ENCODE data around the gene MTRF1L.

The MTRF1L gene, protein sequence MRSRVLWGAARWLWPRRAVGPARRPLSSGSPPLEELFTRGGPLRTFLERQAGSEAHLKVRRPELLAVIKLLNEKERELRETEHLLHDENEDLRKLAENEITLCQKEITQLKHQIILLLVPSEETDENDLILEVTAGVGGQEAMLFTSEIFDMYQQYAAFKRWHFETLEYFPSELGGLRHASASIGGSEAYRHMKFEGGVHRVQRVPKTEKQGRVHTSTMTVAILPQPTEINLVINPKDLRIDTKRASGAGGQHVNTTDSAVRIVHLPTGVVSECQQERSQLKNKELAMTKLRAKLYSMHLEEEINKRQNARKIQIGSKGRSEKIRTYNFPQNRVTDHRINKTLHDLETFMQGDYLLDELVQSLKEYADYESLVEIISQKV
- 15.2 to 18.0 reads per million in 2 donors for total RNA-seq

DNA sequence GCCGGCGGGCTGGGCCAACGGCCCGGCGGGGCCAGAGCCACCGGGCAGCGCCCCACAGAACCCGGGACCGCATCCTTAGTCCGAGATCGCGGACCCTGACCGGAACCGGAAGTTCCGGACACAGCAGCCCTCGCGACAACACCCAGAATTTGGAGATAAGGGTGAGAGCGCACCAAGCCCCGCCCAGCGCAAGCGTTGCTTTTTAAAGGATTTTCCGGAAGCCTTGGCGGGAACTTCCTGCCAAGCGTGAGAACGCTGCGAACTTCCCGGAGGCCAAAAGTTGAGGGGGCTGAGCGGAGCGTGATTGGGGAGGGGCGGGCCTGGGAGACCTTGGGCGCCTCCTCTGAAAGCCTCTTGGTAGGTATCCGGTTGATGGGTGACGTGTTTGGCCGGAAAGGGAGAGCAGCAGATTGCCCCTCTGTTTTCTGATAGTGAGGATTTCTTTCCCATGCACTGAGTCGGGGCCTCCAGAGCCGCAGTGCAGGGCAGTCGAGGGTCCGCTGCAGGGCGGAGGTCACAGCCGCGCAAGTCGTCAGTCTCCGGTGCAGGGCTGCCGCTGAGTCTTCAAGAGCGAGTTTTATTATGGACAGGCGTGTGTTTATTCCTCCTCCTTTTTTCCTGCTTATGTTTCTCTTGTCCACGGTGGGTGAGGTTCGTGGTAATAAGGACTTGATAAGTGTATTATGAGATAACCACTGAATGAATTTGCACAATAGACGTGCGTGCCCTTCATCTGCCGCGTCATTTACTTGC is at the start of gene MTRF1L:
MTRF1L (minus strand) TSS at position 97 of the 753 bp plus-strand sequence; CDS start at position 73, 24 bp downstream.
- DNase-seq, result peak; percentile 54

DNA sequence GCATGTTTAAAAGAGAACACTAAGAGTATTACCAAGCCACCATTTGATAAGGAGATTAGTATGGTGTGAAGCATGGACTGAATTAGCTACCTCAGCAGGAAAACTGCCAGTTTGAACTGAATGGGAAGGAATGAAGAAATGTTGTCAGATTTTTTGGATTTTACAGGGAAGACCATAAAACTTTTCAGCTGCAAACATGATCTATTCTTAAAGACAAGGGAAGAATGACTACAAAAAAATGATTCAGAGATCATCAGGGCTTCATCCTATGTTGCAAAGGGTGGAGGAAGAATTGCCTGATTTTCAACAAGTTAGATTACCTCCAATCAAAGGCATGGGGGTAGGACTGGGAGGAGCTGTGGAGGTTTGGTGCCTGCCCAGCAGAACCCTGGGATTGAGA is 49.3 kb upstream of the MTRF1L start:
- no peak for DNase-seq

- no peak for DNase-seq
These were observed 46.1 kb upstream of the MTRF1L start for GRCh38 chr6:153048631-153049030.

DNA sequence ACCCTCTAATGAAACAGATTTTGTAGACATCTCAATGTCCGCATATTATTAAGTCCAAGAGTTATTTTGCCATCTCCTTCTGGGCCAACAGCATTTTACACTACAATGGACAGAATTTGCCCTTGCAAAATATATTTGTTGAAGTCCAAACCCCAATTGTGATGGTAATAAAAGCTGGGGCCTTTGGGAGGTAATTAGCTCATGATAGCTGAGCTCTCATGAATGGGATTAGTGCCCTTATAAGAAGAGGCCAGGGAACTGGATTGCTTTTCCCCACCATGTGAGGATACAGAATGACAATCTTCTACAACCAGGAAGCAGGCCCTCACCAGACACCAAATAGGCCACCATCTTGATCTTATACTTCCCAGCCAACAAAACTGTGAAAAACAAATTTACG is 44.9 kb upstream of the MTRF1L start:
- DNase-seq, result no peak

DNA sequence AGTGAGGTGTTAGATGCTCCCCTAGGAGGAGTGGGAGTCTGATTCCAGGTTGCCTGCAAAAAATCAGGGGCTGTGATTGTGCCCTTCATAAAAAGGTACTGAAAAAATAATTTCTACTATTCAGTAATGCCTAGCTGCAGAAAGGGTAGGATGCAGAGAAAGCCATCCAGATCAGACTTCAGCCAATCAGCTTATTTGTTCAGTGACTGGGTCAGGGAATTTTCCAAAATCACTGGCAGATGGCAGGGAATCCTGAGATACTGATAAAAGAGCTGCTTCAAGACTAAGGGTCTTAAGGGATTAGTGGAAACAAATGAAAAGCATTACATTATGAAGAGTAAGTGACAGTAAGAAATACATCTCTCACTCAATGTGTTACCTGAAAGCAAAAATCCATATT is 42.8 kb upstream of the MTRF1L start:
- no peak for DNase-seq

GRCh38 chr6:153044295-153044694 is 41.8 kb upstream of the MTRF1L start:
- DNase-seq, result no peak

DNA sequence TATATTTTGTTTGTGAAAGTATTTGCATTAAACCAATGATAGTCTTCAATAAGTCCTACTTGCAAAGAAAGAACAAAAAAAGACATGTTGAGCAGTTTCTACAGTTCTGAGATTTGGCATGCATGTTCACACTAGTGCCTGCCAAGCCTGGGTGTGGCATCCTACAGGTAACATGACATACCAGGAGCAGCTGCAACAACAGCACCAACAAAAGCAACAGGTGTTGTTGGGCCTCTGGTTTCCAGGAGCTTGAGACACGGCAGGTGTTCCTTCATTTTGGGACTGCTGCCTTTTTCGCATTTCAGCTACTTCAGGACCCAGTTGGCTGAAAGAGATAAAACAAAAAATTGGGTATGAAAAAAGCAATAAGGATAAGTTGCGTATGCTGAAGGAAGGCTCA is 41.2 kb upstream of the MTRF1L start:
- DNase-seq, result no peak

DNA sequence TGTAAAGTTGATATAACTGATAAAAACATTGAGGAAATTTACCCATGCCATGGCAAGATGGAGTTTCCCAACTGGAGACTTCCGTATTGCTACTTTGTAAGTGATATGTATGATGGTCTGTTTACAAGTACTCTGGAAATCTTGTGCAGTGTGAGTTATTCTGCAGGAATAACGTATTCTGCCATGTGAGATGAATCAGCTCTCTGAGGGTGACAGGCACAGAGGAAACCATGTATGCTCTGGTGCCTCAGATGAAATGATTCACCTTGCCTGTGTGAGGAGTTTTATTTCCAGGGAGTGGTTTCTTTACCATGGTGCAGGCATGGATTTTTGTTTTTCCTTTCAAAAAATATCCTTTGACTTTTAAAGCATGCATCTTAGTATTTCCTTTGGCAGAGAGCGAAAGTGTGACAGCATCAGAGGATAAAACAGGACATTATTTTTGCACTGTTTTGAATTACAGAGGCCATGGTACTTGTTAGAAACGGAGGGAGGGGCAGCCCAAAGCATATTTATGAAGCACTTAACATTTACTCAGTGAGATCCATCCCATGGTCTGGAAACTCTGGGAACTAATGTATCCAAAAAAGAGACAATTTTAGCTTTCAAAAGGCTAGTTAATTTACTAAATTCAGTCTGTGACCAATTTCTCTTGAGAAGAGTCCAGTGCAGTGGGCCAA is 36.0 kb upstream of the MTRF1L start:
- no peak for DNase-seq

- no peak for DNase-seq
These were observed 31.6 kb upstream of the MTRF1L start for GRCh38 chr6:153034139-153034538.

DNA sequence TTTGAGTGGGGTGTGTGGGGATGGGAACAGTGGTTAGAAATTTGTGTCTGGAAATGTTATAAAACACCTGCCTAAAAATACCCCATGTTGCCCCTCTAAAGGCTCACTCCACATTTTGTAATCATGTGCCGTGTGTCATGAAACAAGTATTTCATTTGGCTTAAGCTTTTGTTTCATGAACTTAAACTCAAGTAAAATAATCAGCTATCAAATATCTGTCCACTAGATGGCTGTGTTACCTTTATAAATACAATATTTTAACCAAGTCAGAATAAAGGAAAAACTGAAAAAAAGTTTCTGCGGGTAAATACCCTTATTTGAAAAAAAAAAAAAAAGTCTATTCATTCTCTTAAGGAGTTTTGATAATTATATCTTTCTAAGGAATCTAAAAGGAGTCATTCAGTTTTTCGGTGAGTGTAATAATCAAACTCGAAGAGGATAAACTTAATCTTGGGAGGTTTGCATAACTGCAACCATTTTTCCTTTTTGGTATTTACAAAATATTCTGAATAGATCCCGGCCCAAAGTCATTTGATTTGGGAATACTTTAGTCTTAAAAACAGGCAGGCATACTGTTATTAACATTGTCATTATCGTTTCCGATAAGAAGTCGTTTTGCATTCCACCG is 29.9 kb upstream of the MTRF1L start:
- DNase-seq, result no peak

DNA sequence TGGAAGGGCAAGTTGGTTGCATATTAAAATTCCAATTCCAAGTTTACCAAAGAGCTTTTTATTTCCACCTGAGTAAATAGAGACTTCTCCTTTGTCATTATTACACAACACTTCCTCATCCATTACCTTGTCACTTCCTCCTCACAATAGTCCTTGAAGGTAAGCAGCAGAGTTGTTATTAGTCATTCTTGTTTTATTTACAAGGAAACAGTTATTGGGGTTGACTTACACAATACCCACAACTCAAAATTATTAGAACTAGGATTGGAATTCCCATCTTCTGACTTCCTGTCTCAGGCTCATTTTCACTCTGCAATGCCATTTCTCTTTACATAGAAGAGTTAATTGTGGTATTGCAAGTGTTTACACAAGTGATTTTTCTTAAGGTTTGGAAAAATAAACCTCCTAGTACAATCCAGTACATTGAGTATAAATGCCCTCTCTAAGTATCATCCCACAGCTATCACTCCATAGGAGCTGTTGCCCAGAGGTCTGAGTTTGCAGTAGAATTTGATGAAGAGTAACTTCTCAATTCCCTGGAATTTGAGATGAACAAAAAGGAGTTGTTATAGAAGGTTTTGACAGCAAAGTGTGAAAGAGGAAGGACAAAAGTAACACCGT is 28.9 kb upstream of the MTRF1L start:
- no peak for DNase-seq

DNA sequence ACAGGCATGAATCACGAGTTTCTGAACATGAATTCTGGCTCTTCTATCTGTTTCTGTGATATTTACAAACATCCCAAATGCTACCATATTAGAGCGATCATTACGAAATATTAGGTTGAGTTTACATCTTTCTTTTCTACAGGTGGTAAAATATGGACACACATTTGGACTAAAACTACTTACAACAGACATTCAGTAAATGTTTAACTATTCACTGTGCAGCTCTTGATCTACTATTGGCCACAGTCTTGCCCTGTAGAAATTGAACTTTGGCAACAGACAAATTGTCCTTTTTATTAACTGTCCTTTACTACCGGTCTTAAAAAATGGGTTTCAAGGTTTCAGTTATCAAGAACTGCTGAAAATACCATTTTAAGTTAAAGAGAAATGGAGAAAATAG is 26.5 kb upstream of the MTRF1L start:
- no peak for DNase-seq

- no peak for DNase-seq
These were observed 25.8 kb upstream of the MTRF1L start for GRCh38 chr6:153028286-153028685.

GRCh38 chr6:153027480-153027879 is 25.0 kb upstream of the MTRF1L start:
- DNase-seq, result no peak

- no peak for DNase-seq
These were observed 22.2 kb upstream of the MTRF1L start for GRCh38 chr6:153024709-153025017.

DNA sequence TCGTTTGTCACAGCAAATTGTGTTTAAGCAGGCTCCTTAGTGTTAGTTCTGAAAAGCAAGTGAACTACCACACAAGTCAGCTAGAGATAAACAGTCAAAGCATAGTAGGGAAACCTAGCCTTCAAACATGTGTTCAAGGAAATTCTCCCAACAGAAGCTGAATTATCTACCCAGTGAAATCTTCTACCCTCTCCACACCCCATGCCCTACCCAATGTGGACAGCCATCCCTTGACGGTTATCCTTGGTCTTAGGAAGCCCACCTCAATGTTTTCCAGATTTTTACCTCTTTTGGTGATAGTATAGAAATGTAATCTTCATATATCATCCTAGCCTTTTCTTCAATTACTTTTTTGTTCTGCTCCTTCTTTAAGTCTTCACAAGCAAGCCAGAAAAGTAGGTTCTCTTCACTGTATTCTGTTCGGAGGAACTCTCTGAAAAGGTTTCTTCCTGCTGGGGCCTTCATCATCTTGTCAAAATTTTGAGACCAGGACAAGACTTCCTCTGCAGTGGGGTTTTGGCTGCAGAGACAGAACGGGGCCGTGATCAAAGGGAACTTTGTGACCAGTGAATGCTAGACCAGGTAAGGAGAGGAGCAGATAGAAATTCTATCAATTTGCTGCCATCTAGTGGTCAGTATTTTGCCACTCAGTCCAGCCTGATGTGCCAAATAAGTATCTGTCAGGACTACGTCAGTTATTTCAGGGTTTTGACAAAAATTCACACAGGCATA is 21.6 kb upstream of the MTRF1L start:
- no peak for DNase-seq

DNA sequence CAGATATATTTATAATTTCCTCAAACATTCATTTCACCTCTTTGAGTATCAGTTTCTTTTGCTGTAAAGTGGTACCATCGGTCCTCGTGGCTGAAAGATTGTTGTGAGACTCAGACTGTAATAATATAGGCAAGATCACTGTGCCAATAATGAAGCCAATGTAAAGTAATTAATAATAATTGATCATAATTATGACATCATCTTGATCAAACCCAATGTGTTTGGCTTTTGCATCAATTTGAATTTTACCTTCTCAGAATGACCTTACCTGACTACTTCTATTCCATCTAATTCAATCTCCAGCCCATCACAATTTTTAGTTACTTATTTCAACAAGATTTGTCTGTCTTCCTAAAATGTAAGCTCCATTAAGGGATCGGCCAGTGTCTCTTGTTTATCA is 15.8 kb upstream of the MTRF1L start:
- DNase-seq, result no peak

GRCh38 chr6:153016846-153017245 is 14.3 kb upstream of the MTRF1L start:
- no peak for DNase-seq

DNA sequence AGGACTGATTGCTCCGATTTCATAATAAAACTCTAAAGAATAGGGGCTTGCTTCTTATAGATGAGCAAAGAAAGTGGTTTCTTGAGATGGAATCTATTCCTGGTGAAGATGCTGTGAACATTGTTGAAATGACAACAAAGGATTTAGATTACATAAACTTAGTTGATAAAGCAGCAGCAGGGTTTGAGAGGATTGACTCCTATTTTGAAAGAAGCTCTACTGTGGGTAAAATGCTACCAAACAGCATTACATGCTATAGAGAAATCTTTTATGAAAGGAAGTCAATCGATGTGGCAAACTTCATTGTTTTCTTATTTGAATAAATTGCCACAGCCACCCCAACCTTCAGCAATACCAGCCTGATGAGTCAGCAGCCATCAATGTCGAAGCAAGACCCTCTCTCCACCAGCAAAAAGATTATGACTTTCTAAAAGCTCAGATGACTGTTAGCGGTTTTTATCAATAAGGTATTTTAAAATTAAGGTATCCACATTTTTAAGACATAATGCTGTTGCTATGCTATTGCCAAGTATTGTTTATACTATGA is 12.7 kb upstream of the MTRF1L start:
- DNase-seq, result no peak

GRCh38 chr6:153013438-153013837 is 10.9 kb upstream of the MTRF1L start:
- DNase-seq, result no peak

- DNase-seq, result no peak
These were observed 10.3 kb upstream of the MTRF1L start for GRCh38 chr6:153012856-153013255.

DNA sequence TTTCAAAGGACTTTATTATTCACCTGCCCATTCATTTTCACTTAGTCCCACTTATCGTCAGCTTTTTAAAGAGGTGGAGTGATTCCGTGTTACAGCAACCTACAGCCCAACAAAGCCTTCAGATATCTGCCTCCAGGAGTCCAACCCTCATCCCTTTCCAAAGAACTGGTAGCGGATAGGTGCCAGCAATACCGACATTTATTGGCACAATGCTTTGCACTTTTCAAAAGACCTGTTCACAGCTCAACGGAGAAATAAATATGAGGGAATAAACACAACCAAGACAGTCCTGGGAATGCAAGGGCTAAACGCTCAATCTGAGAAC is 819 bp upstream of the MTRF1L start:
- no peak for DNase-seq
